Renal cortex interstitium (tissue), 11 donors: Measurements from ENCODE around the gene FASTK. TPM values are rescaled to one million over a fixed set of nuclear protein-coding genes. Genes with fewer than 3 reads are reported as not detected.

ENCODE experiments used
- DNase-seq, 11 donors: peaks; one replicate each; pipeline ENCODE4 v3.0.0-alpha.2; 2013; ENCODE audit warnings: low read depth in 9 of 11, low spot score in 4 of 11; ENCODE audit errors: extremely low read depth in 1 of 11
- polyA plus RNA-seq, 3 donors: library from polyadenylated mRNA; unstranded; fragments of 120-200 nt; gene quantifications; one replicate each; pipeline ENCODE4 v1.2.1, GENCODE V29; 2013; ENCODE audit not compliant: insufficient read length in 3 of 3

Gene FASTK
- polyA plus RNA-seq, 3 donors = 50.6 to 75.0 (median 71.7) TPM

- no peak for DNase-seq
Measured at GRCh38 chr7:151107882-151108281, 27.3 kb upstream of the FASTK start.

- no peak for DNase-seq
Measured at GRCh38 chr7:151104411-151105235, 24.0 kb upstream of the FASTK start.

GRCh38 chr7:151103973-151104372 is 23.4 kb upstream of the FASTK start:
- DNase-seq = no peak

GRCh38 chr7:151102991-151103390 is 22.4 kb upstream of the FASTK start:
- DNase-seq = no peak

- no peak for DNase-seq
Measured at GRCh38 chr7:151101621-151102396, 21.2 kb upstream of the FASTK start.

- no peak for DNase-seq
Measured at GRCh38 chr7:151100921-151101320, 20.3 kb upstream of the FASTK start.

GRCh38 chr7:151099486-151100211 is 19.0 kb upstream of the FASTK start:
- DNase-seq = no peak

- DNase-seq = no peak
Measured at GRCh38 chr7:151095828-151096475, 15.3 kb upstream of the FASTK start.

- DNase-seq = no peak
Measured at GRCh38 chr7:151095123-151095797, 14.7 kb upstream of the FASTK start.

- no peak for DNase-seq
Measured at GRCh38 chr7:151094675-151095074, 14.1 kb upstream of the FASTK start.

- no peak for DNase-seq
Measured at GRCh38 chr7:151093748-151094147, 13.1 kb upstream of the FASTK start.

- no peak for DNase-seq
Measured at GRCh38 chr7:151091988-151092387, 11.4 kb upstream of the FASTK start.

- DNase-seq = no peak
Measured at GRCh38 chr7:151091431-151091830, 10.8 kb upstream of the FASTK start.

- DNase-seq = no peak
Measured at GRCh38 chr7:151091003-151091402, 10.4 kb upstream of the FASTK start.

GRCh38 chr7:151089893-151090730 is 9.5 kb upstream of the FASTK start:
- DNase-seq = no peak

- peak in 2 of 11 donors; percentile 39 to 43 for DNase-seq
Measured at GRCh38 chr7:151088856-151089699, 8.5 kb upstream of the FASTK start.
